ENCODE data around the gene ZNF665.
"Not testable (repeated sequence)": the region's sequence is repeated elsewhere in the genome, so short reads cannot be mapped to it uniquely, and the experiment has no call there.

Gene ZNF665

DNA sequence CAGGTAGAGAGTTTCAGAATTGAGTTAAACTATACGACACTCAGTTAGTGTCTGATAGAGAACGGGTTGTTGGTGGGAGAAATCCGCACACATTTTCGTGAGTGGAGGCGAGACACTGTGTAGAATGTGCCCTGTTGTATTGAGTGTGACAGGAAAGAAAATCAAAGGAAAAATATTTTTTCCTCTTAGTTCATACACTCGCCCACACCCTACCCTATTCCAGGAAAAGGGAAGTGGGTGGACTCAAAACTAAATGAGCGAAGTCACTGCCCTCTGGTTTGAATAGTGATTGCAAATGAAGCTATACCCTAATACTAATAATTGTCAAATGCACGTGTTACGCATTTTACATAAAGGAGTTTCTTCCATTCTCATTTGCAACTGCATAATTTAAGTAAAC is 36.3 kb downstream of the ZNF665 start:
- no peak for DNase-seq

DNA sequence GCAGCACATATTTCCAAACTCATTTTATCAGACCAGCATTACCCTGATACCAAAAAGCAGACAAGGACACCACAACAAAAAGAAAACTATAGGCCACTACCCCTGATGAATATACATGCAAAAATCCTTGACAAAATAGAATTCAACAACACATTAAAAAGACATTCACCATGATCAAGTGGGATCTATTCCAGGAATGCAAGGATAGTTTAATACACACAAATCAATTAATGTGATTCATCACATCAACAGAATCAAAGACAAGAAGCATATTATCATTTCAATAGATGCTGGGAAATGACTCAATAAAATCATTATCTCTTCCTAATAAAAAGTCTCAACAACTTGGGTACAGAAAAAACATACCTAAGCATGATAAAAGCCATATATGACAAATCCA is 45.5 kb downstream of the ZNF665 start:
- no peak for DNase-seq

DNA sequence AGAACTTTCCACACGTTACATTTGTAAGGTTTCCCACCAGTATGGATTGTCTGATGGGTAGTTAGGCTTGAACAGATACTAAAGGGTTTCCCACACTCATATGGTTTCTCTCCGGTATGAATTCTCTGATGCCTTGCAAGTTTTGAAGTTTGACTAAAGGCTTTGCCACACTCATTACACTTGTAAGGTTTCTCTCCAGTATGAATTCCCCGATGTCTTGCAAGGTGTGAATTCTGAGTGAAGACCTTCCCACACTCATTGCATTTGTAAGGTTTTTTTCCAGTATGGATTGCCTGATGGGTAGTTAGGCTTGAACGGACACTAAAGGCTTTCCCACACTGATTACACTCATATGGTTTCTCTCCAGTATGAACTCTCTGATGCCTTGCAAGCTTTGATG is 52.8 kb downstream of the ZNF665 start:
- no peak for DNase-seq

DNA sequence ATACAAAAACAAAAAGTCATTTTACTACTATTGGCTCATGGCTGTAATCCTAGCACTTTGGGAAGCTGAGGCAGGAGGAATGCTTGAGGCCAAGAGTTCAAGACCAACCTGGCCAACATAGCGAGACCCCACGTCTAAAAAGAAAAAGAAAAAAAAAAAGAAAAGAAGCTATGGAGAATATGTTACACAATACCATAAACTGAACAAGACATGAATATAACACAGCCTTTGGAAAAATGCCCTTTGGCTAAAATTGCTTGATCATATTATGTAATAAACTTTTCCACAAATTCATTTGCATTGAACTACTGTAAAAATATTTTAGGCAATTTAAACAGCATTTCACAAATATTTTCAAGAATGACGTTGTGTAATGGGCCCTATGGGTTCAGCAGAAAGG is 56.7 kb downstream of the ZNF665 start:
- DNase-seq, result no peak

DNA sequence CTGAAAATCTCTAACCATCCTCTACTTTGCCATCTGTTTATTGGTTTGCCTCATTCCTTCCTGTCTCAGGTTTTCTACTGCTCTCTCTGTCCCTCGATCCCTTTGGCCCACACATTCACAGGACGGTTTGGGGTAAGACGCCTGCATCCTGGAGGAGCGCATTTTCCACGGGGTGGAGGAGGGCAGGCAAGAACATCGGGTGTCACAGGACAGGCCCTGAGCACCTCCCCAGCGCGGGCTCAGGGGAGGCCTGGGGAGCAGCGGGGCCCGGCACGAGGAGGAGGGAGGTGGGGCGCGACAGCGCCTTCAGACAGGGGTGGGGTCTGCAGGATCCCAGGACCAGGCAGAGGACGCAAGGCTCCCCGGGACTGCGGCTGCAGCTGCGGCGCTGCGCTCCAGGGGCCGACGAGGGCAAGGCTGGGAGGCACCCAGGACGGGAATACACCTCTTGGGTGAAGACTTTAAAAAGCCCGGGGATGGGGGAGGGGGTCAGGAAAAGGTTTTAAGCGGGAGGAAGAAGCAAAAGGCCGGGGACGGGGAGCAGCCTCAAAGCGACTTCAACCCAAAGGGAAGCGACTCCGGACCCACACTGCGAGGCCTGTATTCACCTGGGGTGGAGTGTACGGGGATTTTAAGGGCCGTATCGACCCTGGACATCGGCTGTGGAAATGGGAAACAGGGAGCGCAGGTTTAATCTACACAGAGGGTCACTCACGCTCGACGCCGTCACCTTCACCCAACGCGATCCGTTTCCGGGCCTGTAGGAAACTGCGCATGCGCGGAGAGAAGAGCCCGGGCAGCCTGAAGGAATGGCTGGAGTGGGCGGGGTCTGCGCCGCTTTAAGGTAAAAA is 60.8 kb downstream of the ZNF665 start, which contains the start of gene ZNF415:
TSS of gene ZNF415 (minus strand) at position 770 of the 851 bp plus-strand sequence. CDS start 10,234 bp downstream, outside the sequence.
- DNase-seq, result peak; percentile 38

DNA sequence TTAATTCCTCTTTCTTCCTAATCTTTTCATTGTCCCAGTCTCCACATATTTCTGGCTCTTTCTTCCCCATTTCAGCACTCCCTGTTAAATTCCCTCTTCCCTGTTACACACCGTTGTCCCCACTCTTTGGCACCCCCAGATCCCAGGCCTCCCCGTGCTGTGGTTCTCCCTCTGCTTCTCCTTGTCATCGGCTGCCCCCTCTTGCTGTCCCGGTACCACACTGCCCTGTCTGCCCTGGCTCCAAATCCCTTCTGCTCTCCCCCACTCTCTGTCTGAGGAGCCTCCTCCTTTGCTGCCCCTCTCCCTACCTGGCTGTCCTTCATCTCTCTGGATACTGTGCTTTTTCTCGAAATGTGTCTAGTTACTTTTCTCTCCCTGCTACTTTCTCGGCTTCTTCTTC is 61.4 kb downstream of the ZNF665 start:
- DNase-seq, result no peak

DNA sequence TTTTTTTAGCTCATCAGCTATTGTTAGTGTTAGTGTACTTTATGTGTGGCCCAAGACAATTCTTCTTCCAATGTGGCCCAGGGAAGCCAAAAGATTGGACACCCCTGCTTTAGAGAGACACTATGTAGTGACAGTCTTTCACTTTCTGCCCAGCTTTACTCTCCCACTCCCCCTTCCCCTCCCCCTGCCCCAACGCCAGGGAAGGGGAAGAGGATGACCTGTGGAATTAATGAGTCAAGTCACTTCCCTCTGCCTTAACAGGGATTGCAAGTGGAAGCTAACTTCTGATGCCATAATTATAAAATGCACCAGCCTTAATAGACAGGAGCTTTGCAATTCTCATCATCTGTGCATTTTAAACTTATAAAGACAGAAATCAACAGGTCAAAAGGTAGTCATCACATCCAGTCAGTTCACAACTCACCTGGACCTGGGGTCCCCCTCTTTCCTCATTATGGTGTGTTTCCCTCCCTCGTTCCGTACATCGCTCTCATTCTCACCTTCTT is 62.0 kb downstream of the ZNF665 start:
- no peak for DNase-seq

DNA sequence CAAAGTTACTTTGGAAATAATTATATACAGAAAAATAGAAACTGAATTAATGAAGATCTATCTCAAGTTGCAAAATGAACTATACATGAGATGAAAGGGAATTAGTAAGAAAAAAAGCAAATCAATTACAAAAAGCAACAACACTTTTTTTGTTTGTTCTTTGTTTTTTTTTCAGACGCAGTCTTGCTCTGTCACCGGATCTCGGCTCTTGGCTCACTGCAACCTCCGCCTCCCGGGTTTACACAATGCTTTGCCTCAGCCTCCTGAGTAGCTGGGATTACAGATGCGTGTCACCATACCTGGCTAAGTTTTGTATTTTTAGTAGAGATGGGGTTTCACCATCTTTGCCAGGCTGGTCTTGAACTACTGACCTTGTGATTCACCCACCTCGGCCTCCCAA is 62.7 kb downstream of the ZNF665 start:
- no peak for DNase-seq

DNA sequence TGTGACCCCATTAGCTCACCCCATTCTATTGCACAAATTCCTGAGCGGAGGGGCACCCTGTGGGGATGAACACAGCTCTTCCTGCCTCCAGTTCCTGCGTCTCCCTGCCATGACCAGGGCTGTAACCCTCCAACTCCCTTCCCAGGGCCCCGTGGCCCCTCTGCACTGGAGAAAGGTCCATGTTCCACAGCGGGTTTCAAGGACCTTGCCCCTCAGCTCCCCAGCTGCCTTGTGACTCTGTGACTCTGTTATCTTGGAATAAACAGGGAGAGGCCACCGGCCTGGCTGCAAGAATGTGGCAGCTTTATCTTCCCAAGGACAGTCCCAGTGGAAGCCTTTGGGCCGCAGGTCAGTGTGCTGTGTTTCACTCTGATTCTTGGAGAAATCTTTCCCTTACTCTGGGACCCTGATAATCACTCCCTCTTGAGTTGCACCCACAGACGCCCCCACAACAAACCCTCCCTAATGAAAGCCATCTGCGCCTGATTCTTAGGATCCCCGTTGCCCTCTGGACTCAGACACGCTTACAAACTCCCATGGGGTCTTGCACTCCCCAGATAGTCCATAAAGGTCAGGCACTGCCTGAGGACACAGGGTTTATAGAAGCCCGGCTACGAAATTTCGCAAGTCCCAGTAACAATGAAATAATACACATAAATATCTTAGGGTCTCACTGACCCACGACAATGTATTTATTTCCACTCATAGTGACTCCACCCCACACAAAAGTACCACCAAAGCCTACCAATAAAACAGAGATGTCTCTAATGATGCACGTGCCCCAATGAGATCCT is 66.2 kb downstream of the ZNF665 start:
- not testable (repeated sequence) for DNase-seq

DNA sequence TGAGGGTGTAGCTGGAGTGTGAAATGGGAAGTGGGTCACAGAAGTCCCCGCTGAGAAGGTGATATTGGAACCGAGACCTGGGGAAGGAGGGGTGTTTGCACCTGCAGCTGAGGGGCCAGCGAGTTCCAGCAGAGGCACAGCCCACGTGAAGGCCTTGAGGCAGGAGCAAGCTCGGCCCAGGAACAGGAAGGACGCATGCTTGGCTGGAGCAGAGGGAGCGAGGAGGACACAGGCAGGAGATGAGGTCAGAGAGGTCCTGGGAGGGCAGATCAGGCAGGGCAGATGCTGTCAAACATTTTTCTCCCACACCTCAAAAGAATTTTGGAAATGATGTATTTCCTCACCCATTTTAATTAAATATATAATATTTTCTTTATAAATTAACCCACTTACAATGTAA is 69.8 kb downstream of the ZNF665 start:
- no peak for DNase-seq

All from stimulated activated CD4-positive, alpha-beta T cell treated with anti-CD3 and anti-CD28 coated beads, Interleukin-4, amount 100 ng/mL, for 24 hours (primary cell).